Putamen (tissue), 1 donor: ENCODE data around the gene FOXI3.

ENCODE experiments used
- DNase-seq: peaks from one replicate; pipeline ENCODE4 v3.0.0-alpha.2; 2016; ENCODE audit warnings: low spot score

FOXI3 gene

GRCh38 chr2:88452565-88452905 is at the start of gene FOXI3:
TSS of gene FOXI3 (minus strand) at chr2:88452693. CDS start at chr2:88452535, 158 bp downstream.
- DNase-seq = no peak

- no peak for DNase-seq
Observed at GRCh38 chr2:88500691-88501090, 48.2 kb upstream of the FOXI3 start.

DNA sequence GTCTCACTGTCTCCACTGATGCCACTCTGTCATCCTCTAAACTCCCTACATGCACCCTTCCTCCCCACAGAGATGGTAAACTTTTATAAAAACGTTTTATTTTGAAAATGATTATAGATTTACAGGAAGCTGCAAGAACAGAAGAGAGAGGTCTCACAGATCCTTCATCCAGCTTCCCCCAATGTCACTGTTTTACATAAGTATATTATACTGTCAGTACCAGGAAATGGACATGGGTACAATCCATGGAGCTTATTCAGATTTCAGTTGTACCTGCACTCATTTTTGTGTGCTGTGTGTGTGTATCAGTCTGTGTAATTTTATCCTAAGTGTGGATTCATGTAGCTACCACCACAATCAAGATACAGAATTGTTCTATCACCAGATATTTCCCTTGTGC is 46.7 kb upstream of the FOXI3 start:
- DNase-seq = no peak

GRCh38 chr2:88493481-88493880 is 41.0 kb upstream of the FOXI3 start:
- no peak for DNase-seq

- no peak for DNase-seq
Observed at GRCh38 chr2:88492002-88492401, 39.5 kb upstream of the FOXI3 start.

- no peak for DNase-seq
Observed at GRCh38 chr2:88489181-88489580, 36.7 kb upstream of the FOXI3 start.

GRCh38 chr2:88483200-88483599 is 30.7 kb upstream of the FOXI3 start:
- no peak for DNase-seq

DNA sequence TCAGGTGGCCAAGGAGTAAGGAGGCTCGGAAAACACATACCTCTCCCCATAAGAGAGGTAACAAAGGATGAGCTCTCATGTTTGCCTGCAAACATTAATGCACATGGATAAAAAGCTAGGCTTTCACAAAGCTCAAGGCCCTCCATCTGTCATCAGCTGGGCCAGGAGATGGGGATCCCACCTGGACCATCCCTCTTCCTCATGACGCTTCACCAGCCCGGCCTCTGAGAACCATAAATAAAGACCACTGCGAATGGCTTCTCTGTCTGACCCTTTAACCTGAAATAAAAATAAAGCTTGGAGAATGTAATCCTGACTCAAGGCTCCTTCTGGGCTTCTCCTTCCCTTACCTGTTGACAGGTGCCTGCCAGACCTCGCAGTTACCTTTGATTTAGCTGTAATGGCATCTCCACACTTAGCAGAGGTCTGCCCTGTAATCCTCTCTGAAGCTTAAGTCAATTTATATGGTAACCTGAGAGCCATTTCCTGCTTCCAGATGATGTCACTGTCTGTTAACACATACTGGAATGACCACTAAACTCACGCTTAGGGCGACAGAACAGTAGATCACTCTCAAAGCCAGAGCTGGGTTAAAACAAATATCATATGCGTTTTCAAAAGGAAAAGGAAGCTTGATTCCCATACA is 29.3 kb upstream of the FOXI3 start:
- DNase-seq = no peak

DNA sequence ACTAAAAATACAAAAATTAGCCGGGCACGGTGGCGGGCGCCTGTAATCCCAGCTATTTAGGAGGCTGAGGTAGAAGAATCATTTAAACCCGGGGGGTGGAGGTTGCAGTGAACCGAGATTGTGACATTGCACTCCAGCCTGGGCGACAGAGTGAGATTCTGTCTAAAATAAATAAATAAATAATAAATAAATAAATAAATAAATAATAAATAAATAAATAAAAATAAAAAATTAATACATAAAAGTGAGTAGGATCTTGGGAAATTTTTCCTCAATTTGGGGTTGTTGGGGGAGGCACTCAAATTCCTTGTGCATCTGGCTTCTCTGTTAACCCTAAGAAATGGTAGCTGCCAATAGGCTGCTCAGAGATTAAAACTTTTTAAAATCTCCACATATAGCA is 20.3 kb upstream of the FOXI3 start:
- DNase-seq = no peak

GRCh38 chr2:88471083-88471942 is 18.8 kb upstream of the FOXI3 start:
- no peak for DNase-seq

DNA sequence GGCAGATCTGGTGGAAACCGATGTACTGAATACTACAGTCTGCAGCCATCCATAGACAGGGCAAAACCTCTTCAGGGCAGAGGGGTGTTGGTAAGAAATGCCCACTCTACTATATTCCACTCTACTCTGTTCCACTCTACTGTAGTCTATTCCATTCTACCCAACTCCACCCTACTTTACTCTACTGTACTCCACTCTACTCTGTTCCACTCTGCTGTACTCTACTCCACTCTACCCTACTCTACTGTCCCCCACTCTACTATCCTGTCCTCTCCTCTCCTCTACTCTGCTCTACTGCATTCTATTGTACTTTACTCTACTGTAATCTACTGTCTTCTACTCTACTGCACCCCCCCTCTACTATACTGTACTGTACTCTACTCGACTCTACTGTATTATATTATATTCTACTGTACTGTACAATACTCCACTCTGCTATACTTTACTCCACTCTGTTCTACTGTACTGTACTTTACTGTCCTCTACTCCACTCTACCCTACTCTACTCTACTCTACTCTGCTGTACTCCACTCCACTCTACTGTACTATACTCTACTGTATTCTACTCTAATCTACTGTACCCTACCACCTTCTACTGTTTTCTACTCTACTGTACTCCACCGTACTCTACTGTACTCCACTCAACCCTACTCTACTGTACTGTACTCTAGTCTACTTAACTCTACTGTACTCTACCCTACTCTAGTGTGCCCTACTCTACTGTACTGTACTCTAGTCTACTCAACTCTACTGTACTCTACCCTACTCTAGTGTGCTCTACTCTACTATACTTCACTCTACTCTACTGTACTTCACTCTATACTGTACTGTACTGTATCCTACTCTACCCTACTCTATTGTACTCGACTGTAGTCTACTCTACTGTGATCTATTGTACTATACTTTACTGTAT is 17.0 kb upstream of the FOXI3 start:
- DNase-seq = no peak

- DNase-seq = no peak
Observed at GRCh38 chr2:88464153-88464552, 11.7 kb upstream of the FOXI3 start.

GRCh38 chr2:88458633-88459032 is 6.1 kb upstream of the FOXI3 start:
- DNase-seq = no peak

GRCh38 chr2:88452980-88453582 is 588 bp upstream of the FOXI3 start:
- DNase-seq = no peak

- no peak for DNase-seq
Observed at GRCh38 chr2:88451811-88452564, 505 bp downstream of the FOXI3 start.

- no peak for DNase-seq
Observed at GRCh38 chr2:88450925-88451810, 1.3 kb downstream of the FOXI3 start.

- DNase-seq = no peak
Observed at GRCh38 chr2:88450186-88450585, 2.3 kb downstream of the FOXI3 start.

GRCh38 chr2:88448248-88448647 is 4.2 kb downstream of the FOXI3 start:
- no peak for DNase-seq

- DNase-seq = no peak
Observed at GRCh38 chr2:88443353-88443938, 9.0 kb downstream of the FOXI3 start.

DNA sequence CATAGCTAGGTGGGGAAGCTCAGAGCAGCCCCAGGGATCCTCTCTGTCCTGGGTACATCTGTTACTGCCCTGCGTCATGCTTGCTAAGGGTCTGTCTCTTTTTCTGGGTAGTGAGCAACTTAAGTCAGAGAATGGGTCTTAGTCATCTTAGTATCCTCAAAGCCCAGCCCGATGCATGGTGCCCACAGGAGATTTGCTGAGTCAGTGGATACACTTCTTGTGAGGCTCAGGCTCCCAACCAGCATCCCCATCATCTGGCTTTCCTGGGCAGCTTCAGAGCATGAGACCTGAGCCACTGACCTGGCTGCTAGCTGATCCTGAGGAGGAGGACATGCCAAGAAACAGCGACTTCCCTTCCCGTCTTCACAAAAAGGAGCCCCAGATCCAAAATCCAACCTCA is 10.0 kb downstream of the FOXI3 start:
- no peak for DNase-seq
